AG09319 (cell line): ENCODE results near the gene RPL28.
A peak's percentile ranks its signal among the peaks of the same experiment; 100 is the strongest.

ENCODE experiments used
- DNase-seq: peaks from one replicate; pipeline ENCODE4 v3.0.0-alpha.2; 2010; ENCODE audit warnings: low read depth; ENCODE audit errors: extremely low read depth
- TF ChIP-seq, protein P1 (sequence below): IDR thresholded peaks from 2 replicates; pipeline ENCODE4 v1.5.1; 2011; ENCODE audit warnings: low read depth, mild to moderate bottlenecking, inconsistent platforms, low read length, moderate library complexity

RPL28 gene

GRCh38 chr19:55384920-55385723 is 610 bp upstream of the RPL28 start:
- DNase-seq, result peak; percentile 82
- TF ChIP-seq, protein P1, sequence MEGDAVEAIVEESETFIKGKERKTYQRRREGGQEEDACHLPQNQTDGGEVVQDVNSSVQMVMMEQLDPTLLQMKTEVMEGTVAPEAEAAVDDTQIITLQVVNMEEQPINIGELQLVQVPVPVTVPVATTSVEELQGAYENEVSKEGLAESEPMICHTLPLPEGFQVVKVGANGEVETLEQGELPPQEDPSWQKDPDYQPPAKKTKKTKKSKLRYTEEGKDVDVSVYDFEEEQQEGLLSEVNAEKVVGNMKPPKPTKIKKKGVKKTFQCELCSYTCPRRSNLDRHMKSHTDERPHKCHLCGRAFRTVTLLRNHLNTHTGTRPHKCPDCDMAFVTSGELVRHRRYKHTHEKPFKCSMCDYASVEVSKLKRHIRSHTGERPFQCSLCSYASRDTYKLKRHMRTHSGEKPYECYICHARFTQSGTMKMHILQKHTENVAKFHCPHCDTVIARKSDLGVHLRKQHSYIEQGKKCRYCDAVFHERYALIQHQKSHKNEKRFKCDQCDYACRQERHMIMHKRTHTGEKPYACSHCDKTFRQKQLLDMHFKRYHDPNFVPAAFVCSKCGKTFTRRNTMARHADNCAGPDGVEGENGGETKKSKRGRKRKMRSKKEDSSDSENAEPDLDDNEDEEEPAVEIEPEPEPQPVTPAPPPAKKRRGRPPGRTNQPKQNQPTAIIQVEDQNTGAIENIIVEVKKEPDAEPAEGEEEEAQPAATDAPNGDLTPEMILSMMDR, result no peak

- DNase-seq, result no peak
- TF ChIP-seq, protein P1, result no peak
These were observed 800 bp downstream of the RPL28 start for GRCh38 chr19:55386493-55386971.

- TF ChIP-seq, protein P1, result no peak
- no peak for DNase-seq
These were observed 2.2 kb downstream of the RPL28 start for GRCh38 chr19:55387736-55388497.

GRCh38 chr19:55389386-55390317 is 3.9 kb downstream of the RPL28 start:
- TF ChIP-seq, protein P1, result no peak

DNA sequence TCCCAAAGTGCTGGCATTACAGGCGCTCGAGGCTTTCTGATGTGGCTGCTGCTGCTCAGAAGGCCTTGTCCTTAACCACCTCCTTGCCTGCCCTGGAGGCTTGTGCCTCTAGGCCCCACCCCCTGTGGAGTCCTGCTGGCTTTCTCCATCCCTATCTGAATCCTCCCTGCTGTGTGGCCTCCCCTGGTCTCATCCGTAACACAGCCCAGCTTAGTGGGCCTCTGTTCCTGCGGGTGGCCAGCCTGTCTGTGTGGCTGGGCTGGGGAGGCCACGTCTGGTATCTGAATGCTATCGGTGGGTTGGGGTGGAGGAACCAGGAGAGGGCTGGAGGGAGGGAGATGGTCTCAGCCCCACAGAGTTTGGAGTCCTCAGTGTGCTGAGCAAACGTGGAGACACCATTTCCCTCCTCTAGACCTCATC is 4.7 kb downstream of the RPL28 start:
- no peak for DNase-seq
- TF ChIP-seq, protein P1, result no peak

More at GRCh38 chr19:55389386-55390317, 3.9 kb downstream of the RPL28 start:
- no peak for DNase-seq

- TF ChIP-seq, protein P1, result no peak
- no peak for DNase-seq
These were observed 5.5 kb downstream of the RPL28 start for GRCh38 chr19:55391191-55391670.
